ENCODE measurements around the gene SUN2.
A peak's percentile ranks its signal among the peaks of the same experiment; 100 is the strongest.

The SUN2 gene

DNA sequence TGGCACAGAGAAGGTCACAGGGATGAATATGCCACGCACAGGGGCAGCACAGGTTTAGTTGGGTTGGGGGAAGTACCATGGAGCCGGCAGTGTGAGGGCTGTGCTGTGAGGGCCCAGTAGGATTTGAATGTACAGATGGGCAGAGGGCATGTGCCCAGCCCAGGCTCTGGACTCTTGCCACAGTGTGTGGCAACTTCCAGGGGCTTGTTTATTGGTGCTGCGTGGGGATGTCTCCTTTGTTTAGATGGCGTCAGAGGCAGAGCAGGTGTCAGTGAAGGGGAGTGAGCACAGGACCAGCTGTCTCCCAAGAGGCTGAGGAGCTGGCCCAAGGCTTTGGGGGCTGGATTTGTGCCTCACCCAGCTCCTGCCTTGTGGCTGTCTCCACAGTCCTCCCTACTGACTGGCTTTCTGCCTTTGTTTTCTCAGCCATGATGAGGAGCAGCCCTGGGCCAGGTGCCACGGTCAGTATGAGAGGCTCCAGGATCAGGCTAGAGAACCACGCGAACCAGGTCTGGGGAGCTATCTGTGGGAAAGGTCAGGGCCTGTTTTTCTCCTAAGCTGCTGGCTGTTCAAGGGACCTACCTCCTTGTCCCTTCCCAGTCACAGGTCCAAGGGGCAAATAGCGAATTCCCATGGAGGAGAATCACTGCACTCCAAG, 21.9 kb downstream of the SUN2 start:
- peak; percentile 87 for DNase-seq

DNA sequence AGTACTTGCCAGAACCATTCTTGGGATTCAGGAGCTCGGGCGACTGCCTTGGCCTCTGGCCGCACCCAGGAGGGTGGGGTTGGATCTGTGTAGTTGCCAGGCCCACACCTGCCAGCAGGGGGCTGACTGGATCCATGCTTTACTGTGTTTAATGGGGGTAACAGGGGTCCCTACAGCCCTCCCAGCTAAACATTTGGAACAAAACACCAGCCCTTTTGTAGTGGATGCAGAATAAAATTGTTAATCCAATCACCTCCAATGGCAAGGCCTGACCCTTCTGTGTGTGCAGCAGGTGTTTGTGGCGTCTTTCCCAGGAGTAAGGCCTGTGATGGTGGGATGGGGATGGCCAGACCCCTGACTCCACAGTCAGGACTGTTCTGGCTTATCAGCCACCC, 22.5 kb downstream of the SUN2 start:
- peak; percentile 68 for DNase-seq

DNA sequence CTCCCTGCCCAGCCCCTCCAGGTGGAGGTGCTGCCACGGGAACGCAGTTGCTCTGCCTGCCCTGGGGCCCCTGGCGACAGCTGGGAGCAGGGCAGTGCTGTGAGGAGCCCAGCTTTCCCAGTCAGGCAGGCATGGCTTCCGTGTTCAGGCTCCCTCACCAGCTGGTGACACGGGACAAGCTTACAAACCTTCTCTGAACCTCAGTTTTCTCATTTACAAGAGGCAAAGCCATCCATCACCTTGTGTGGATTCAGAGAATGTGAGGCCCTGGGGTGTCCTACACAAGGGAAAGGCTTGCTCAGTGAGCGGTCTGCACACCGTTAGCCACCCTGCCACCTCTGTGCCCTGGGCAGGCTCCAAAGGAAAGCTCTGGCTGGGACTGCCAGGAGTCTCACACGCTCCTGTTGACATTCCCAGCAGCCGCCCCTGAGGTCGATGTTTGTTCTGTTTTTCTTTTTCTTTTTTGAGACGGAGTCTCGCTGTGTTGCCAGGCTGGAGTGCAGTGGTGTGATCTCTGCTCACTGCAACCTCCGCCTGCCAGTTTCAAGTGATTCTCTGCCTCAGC, 23.5 kb downstream of the SUN2 start:
- peak; percentile 38 for DNase-seq

DNA sequence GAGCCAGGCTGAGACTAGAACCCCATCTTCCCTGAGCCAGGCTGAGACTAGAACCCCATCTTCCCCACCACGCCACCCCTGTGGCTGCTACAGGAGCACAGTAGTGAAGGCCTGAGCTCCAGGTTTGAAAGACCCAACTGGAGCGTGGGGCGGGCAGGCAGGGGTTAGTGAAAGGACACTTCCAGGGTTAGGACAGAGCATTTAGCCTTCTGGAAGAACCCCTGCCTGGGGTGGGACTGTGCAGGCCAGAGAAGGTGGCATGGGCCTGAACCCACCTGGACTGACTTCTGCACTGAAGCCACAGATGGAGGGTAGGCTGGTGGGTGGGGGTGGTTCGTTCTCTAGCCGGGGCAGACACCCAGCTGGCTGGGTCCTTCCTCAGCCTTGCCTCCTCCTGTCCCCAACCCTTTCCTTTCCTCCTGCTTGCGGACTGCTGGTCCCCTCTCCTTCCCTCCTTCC, 24.1 kb downstream of the SUN2 start:
- no peak for DNase-seq

DNA sequence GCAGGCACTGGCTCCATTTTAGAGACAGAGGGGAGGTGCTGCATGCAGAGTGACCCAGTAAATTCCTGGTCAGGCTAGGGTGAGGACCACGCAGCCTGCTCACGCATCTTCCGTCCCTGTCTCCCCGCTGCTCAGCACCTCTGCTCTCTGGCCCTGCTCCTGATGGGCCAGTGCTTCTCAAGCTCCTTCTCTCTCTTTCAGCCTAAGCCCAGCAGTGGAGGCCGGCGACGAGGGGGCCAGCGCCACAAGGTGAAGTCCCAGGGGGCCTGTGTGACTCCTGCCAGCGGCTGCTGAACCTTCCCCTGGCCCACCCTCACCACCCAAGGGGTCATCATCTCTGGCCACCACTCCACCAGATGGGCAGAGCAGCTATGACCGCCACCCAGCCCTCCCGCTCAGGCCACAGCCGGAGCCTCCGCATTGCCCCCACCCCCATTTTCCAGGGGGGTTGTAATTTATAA, 25.4 kb downstream of the SUN2 start:
- DNase-seq, result no peak

DNA sequence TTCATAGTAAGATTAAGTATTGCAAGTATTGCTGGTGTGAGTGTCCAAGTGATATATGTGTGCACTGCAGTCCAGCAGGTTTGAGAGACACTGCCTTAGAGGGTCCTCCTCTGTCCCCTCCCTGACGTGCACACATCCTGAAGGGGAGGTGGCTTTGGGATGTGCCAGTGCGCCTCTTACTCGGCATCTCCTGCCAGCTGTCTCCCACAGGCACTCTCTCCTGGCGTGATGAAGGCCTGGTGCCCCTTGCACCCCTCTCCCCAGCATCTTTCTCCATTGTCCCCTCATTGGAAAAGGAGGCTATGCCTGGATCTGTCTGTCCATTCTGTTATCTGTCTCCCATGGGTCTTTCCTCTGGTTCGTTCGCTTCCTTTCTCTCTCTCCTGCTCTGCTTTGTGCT, 25.9 kb downstream of the SUN2 start:
- DNase-seq, result no peak

DNA sequence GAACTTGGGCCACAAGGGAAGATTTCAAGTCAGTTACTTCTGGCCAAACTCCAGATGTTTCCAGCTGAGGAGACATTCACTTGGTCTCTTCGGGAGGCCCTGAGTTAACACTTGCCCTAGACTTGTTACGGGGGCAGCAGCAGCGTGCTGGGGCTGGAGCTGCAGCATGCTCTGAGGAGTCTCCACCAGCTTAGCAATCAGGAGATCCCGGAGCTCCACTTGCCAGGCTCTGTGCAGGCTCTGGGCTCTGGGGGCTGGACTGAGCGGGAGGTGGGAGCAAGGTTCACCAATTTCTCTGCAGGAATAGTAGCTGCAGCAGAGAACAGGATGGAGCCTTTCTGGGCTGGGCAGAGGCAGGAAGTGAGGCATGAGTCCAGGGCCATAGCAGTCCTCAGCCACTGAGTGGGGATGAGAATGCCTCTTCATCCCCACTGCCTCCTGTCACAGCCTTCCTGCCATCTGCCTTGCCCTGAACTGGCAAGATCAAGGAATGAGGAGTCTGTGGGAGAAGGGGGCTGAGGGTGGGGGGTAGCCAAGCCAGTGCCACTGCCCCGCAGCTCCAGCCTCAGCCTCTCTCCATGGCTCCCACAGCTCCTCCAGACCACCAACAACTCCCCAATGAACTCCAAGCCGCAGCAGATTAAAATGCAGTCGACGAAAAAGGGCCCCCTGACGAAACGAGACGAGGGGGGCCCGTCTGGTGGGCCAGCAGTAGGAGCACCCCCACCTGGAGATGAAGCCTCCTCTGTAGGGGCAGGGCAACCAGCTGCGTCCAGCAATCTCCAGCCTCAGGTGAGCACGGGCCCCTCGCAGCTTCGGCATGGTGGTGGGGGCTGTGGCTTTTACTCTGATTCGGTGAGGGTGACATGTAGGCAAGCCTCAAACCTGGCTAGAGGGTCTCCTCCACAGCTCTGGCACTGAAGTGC, 26.7 kb downstream of the SUN2 start:
- no peak for DNase-seq

DNA sequence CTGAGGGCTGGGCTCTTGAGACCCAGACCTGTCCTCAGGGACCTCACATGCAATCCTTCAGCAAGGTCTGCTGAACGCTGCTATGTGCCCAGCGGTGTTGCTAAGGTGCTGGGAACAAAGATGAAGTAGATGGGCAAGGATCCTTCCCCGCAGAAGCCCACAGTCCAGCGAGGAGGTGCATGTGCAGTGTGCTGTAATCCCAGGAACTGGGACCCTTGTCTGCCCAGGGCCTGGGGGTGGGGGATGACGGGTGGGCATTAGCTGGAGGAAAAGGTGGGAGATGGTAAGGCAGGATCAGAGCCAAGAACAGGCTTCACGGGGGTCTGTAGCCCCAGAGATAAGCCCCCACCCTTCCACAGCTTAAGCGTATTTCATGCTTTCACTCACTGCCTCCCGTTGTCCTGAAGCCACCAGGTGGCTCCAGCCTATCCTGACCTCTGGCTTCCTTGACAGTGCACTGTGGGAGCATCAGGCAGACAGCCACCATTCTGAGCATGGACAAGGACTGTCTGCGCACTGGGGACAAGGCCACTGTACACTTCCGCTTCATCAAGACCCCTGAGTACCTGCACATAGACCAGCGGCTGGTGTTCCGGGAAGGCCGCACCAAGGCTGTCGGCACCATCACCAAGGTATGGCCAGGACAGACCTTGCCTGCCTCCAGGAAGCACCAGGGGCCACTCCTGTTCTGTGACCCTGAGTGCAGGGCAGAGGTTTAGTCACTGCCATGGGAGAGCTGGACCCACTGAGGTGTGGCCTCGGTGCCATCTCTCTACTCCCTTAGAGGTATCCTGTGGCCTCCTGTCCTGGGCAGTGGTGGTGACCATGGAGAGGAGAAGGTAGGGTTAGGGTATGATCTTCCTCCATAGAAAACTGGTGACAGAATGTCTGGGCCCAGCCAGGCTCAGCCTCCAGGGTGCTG, 28.0 kb downstream of the SUN2 start:
- no peak for DNase-seq

DNA sequence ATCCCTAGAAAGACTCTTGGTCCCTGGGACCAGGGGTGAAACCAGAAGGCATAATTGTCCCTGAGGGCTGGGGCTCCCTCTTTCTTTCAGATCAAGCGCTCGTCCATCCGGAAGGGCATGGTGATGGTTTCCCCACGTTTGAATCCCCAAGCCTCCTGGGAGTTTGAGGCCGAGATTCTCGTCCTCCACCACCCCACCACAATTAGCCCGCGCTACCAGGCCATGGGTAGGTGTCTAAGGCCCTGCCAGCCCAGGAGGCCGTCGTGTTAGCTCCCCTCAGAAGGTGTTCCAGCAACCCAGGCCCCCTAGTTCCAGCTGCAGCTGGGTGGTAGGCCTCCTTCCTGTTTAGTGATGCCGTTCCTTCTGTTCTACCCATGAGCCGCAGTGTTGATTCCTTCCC, 28.7 kb downstream of the SUN2 start:
- no peak for DNase-seq

DNA sequence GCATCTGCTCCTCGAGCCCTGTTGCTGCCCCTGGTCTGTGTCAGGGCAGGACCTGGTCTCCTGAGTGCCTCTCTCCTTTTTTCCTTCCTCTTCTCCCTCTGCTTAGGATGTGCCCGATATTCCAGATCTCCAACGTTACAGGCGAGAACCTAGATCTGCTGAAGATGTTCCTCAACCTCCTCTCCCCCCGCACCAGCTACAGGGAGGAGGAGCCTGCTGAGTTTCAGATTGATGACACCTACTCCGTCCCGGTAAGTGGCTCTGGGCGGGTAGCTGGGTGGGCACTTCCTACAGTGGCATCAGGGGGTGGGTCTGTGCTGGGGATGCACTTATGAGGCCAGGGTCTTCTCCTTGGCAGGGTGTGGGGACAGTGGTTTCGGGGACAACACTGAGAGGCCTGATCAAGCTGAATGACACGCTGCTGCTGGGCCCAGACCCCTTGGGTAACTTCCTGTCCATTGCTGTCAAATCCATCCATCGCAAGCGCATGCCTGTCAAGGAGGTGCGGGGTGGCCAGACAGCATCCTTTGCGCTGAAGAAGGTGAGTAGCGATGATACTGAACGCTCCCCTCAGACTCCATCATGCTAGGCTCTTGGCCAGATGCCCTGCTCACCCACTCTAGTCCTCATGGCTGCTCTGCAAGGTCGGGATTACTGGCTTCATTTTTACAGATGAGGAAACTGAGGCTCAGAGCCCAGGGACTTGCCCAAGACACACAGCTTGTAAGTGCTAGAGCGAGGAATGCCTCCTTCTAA, 29.7 kb downstream of the SUN2 start:
- no peak for DNase-seq

DNA sequence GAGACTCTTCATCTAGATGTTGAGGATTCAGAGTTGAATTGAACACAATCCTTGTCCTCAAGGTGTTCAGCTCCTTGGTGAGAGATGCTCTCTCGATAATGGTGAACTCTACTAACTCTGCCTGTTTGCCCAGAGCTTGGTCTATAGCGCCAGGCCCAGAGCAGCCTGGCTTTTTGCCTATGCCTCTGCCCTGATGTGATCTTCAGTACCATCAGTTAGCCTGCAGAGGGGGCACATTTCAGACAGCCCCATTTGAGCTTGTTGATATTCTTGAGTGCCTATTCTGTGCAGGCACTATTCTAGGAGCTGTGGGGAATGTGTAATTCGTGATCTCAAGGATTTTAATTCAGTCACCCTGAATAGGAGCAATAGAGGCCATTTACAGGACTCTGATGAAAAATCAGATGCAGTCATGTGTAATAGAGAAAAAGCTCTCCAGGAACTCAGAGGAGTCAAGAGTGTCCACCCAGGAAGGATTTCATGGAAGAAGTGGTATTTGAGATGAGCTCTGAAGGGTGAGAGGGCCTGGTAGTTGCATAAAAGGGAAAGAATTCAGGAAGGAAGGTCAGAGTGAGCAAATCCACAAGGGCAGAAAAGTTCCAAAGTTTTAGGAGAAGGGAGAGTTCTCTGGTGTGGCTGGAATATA, 30.7 kb downstream of the SUN2 start:
- no peak for DNase-seq

DNA sequence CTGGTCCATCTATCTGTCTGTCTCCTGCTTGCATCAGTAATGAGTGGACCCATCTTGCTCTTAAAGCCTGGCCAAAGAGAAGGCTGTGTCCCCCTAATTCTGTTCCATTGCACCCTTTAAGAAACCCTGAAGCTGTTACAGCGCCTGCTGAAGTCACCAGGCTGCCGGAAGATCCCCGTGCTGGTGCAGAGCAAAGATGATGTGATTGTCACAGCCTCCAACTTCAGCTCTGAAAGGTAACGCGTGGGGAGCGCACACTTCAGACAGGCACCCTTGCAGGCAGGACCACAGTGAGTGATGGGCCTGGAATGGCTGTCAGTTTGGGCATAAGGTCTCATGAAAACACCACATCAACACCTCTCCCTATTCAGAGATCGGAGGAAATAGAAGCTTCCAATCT, 31.6 kb downstream of the SUN2 start:
- DNase-seq, result no peak

DNA sequence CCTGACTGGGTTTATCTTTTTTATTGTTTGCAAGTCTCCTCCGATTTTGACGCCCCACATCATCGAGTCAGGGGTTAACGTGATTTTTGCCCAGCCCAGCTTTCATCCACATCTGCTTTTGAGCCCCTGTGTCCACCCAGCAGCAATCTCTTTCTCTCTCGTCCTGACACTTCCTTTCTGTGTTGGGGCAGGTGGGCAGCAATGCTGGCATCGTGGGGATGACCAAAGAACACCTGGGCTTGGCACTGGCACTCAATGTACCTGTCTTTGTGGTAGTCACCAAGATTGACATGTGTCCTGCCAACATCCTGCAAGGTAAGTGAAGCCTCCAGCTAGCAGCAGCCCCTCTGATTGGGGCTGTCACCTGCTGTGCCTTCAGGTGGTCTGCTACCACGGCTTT, 34.2 kb downstream of the SUN2 start:
- no peak for DNase-seq

DNA sequence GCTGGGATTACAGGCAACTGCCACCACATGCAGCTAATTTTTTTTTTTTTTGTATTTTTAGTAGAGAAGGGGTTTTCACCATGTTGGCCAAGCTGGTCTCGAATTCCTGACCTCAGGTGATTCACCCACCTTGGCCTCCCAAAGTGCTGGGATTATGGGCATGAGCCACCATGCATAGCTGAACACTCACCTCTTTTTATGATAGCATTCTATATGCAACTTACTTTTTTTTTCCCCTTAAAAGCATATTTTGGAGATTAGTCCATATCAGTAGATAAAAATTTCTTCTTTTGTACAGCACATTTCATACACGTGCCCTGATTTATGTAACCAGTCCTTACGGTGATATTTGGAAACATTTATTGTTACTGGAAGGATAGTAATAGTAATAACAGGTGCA, 35.4 kb downstream of the SUN2 start:
- no peak for DNase-seq

DNA sequence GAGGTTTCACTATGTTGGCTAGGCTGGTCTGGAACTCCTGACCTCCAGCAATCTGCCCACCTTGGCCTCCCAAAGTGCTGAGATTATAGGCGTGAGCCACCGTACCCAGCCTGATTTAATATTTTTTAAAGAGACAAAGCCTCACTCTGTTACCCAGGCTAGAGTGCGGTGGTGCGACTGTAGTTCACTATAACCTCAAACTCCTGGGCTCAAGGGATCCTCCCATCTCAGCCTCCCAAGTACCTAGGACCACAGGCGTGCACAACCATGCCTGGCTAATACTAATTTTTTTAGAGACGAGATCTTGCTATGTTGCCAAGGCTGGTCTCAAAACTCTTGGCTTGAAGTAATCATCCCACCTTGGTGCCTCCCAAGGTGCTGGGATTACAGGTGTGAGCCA, 36.6 kb downstream of the SUN2 start:
- no peak for DNase-seq

DNA sequence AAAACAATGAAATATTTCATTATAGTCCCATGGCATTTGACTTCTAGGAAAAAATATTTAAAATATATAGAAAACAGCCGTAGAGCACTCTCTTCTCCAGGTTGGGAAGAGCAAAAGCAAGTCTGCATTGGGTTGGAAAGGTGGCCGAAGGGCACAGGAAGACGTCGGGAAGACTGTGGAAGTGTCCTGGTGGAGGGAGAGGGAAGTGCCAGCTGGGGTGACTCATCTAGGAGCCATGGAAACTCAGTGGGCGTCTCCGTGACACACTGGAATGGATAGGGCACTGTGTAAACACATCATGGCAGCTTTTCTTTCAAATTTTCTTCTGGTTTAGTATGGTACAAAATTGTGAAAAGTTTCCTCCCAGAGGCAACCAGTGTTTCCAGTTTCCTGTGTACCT, 37.4 kb downstream of the SUN2 start:
- DNase-seq, result no peak

DNA sequence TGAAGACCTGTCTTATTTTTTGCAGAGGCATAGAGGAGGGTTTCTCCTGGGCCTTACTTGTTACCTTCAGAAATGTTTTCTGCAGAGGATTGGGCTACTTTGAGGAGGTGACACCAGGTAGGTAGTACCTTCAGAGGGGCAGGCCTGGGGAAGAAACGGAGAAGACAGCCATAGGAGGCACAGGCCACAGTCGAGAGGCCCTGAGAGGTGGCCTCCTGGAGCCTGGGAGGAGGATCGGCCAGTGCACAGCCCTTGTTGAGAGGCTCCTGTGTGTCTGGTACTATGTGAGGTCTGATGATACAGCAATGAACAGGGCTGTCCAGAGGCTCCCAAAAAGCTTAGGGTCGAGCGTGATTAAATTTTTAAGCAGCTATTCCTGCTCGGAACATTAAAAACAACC, 38.6 kb downstream of the SUN2 start:
- DNase-seq, result no peak

DNA sequence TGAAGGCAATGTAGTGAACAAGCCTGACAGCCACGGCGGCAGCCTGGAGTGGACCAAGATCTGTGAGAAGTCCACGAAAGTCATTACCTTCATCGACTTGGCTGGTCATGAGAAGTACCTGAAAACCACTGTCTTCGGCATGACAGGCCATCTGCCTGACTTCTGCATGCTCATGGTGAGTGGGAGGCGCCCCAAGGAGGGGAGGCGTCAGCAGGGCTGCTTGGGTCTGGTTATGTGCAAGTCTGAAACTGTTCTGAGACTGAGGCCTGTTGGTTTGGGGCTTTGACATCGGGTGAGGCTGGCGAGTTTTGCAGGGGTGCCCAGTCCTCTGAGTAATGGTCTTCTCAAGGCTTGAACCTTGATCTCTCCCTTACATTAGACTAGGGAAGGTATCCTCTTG, 39.0 kb downstream of the SUN2 start:
- DNase-seq, result no peak

DNA sequence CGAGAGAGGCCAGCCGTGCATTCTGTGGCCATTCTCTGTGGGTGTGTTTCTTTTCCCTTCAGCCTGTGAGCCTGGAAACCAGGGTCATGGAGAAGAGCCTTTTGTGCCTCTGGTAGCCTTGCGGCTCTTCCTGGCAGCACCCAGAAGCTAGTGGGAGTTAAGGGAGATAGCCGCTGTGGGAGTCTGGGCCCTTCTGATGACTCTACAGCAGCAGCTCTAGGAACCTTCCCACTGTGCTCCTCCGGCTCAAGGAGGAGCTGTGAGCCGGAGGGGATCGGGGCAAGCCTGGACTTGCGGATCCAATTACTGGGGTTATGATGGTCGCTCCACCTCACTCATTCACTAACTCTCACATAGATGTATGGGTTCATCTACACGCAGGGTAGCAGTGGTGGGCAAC, 39.5 kb downstream of the SUN2 start:
- DNase-seq, result no peak

DNA sequence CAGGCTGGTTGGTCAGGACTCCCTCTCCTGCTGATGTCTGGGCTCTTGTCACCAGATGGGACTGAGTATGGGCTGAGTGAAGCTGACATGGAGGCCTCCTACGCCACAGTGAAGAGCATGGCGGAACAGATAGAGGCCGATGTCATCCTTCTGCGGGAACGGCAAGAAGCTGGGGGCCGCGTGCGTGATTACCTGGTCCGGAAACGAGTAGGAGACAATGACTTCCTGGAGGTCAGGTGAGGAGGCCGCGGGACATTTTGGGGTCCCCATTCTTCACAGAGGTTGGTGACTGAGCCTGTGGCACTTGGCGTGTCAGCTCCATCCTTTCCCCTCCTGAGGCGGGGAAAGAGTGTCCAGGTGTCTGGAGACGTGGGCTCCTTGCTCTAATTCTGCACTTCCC, 39.9 kb downstream of the SUN2 start:
- no peak for DNase-seq

DNA sequence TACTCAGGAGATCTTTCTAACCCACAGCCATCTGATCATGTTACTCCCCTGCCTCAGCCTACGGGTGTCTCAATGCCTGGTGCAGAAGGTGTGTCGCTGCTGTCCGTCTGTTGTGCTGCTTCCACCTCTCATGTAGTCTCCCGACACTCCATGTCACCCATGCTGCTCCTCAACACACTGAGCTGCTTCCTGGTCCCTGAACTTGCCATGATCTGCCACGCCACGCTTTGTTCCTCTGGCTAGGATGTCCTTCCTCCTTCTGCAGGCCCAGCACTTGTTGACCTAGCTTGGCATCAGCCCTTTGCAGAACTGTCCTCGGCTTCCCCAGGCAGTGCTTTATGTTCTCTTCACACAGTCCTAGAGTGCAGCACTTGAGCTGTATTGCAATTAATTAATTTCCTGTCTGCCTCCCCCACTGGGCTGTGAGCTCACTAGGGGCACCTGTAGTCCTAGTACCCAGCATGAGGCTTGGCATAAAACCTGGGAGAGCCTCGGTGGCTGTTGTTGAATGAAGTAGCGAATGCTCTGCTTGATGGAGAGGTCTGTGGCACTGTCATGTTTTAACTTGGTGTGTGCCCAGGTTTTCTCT, 40.5 kb downstream of the SUN2 start:
- DNase-seq, result no peak
